Nephron (organoid): ENCODE results near the gene KAZN.

Experiments used
- H3K27ac Mint-ChIP-seq, 3 experiments: 2 replicates each; pipeline ENCODE4 v1.8.0; 2020; ENCODE audit warnings: mixed read lengths in 3 of 3, mild to moderate bottlenecking in 2 of 3, moderate library complexity in 1 of 3
- H3K27me3 Mint-ChIP-seq: 2 replicates; pipeline ENCODE4 v1.8.0; 2021; ENCODE audit warnings: low read depth, mild to moderate bottlenecking, moderate library complexity, mixed read lengths
- H3K36me3 Mint-ChIP-seq: 2 replicates; pipeline ENCODE4 v1.8.0; 2020; ENCODE audit warnings: low read depth, mixed read lengths
- H3K4me1 Mint-ChIP-seq: 2 replicates; pipeline ENCODE4 v1.8.0; 2020; ENCODE audit warnings: mixed read lengths
- H3K4me3 Mint-ChIP-seq, 3 experiments: 2 replicates each; pipeline ENCODE4 v1.8.0; 2020; ENCODE audit warnings: mild to moderate bottlenecking in 3 of 3, mixed read lengths in 3 of 3, moderate library complexity in 2 of 3
- H3K9me3 Mint-ChIP-seq: 2 replicates; pipeline ENCODE4 v1.8.0; 2020; ENCODE audit warnings: mixed read lengths
- CTCF ChIP-seq, 3 experiments: fragments of 200-600 bp; sonication (generic); IDR thresholded peaks; one replicate each; pipeline ENCODE4 v1.5.0; 2021; ENCODE audit warnings: antibody characterized with exemption in 3 of 3; ENCODE audit not compliant: unreplicated experiment in 3 of 3

The KAZN gene

GRCh38 chr1:14654554-14654953 is 56.1 kb downstream of the KAZN start:
- H3K27ac Mint-ChIP-seq = peak overlapping the region in 2 of 3 experiments; percentile 50 to 70
- peaks cover 31% of the 10 kb centered on the region for H3K4me1 Mint-ChIP-seq
- peaks cover 7% of the 10 kb centered on the region for H3K27me3 Mint-ChIP-seq
- H3K9me3 Mint-ChIP-seq = no peaks in the 10 kb centered on the region
- H3K4me3 Mint-ChIP-seq = no peak overlapping the region
- TF ChIP-seq CTCF (IDR thresholded peaks at IDR 0.05; ENCODE audit: unreplicated experiment in 3 of 3) = no peak
- no peaks in the 10 kb centered on the region for H3K36me3 Mint-ChIP-seq

GRCh38 chr1:14655385-14655784 is 56.9 kb downstream of the KAZN start:
- H3K36me3 Mint-ChIP-seq = no peaks in the 10 kb centered on the region
- peaks cover 40% of the 10 kb centered on the region for H3K4me1 Mint-ChIP-seq

GRCh38 chr1:14656384-14656937 is 58.0 kb downstream of the KAZN start:
- Mint-ChIP-seq H3K27ac (no peak overlapping the region), H3K27me3 (peaks cover 7% of the 10 kb centered on the region), H3K4me3 (no peak overlapping the region), H3K4me1 (peaks cover 45% of the 10 kb centered on the region), H3K9me3 (no peaks in the 10 kb centered on the region), H3K36me3 (no peaks in the 10 kb centered on the region)
- TF ChIP-seq CTCF (IDR thresholded peaks at IDR 0.05; ENCODE audit: unreplicated experiment in 3 of 3) = no peak

More at GRCh38 chr1:14655385-14655784, 56.9 kb downstream of the KAZN start:
- Mint-ChIP-seq H3K27me3 (peaks cover 7% of the 10 kb centered on the region), H3K9me3 (no peaks in the 10 kb centered on the region), H3K27ac (peak overlapping the region in 2 of 3 experiments; percentile 14 to 32), H3K4me3 (no peak overlapping the region)
- TF ChIP-seq CTCF (IDR thresholded peaks at IDR 0.05; ENCODE audit: unreplicated experiment in 3 of 3) = no peak

GRCh38 chr1:14658642-14659041 is 60.2 kb downstream of the KAZN start:
- H3K36me3 Mint-ChIP-seq = peaks cover 4% of the 10 kb centered on the region
- no peak overlapping the region for H3K4me3 Mint-ChIP-seq
- no peak for TF ChIP-seq CTCF (IDR thresholded peaks at IDR 0.05; ENCODE audit: unreplicated experiment in 3 of 3)
- peaks cover 45% of the 10 kb centered on the region for H3K4me1 Mint-ChIP-seq
- no peak overlapping the region for H3K27ac Mint-ChIP-seq
- H3K9me3 Mint-ChIP-seq = no peaks in the 10 kb centered on the region
- peaks cover 7% of the 10 kb centered on the region for H3K27me3 Mint-ChIP-seq

GRCh38 chr1:14659913-14660312 is 61.4 kb downstream of the KAZN start:
- Mint-ChIP-seq H3K27me3 (peaks cover 7% of the 10 kb centered on the region), H3K27ac (no peak overlapping the region), H3K9me3 (no peaks in the 10 kb centered on the region), H3K4me3 (no peak overlapping the region), H3K4me1 (peaks cover 45% of the 10 kb centered on the region), H3K36me3 (peaks cover 4% of the 10 kb centered on the region)
- TF ChIP-seq CTCF (IDR thresholded peaks at IDR 0.05; ENCODE audit: unreplicated experiment in 3 of 3) = no peak

- Mint-ChIP-seq H3K4me1 (peaks cover 37% of the 10 kb centered on the region), H3K4me3 (no peak overlapping the region), H3K27ac (peak overlapping the region; percentile 27 to 83 (median 70)), H3K36me3 (peaks cover 4% of the 10 kb centered on the region), H3K9me3 (no peaks in the 10 kb centered on the region), H3K27me3 (peaks cover 7% of the 10 kb centered on the region)
- TF ChIP-seq CTCF (IDR thresholded peaks at IDR 0.05; ENCODE audit: unreplicated experiment in 3 of 3) = no peak
These were observed 62.3 kb downstream of the KAZN start for GRCh38 chr1:14660801-14661200.
